DOHH2 (cell line): ENCODE results near the gene ITPKB.

ENCODE experiments used
- EZH2phosphoT487 ChIP-seq: fragments of 200-600 bp; sonication (generic); IDR thresholded peaks from 2 replicates; pipeline ENCODE4 v1.6.1; 2017; ENCODE audit warnings: borderline replicate concordance, mild to moderate bottlenecking, antibody characterized with exemption, low read length, moderate library complexity, mixed read lengths
- TF ChIP-seq, protein P1 (sequence below): fragments of 200-600 bp; sonication (generic); IDR thresholded peaks from one replicate; pipeline ENCODE4 v1.5.1; 2014; ENCODE audit warnings: antibody characterized with exemption, mild to moderate bottlenecking, low read depth, low read length; ENCODE audit not compliant: poor library complexity, severe bottlenecking

DNA sequence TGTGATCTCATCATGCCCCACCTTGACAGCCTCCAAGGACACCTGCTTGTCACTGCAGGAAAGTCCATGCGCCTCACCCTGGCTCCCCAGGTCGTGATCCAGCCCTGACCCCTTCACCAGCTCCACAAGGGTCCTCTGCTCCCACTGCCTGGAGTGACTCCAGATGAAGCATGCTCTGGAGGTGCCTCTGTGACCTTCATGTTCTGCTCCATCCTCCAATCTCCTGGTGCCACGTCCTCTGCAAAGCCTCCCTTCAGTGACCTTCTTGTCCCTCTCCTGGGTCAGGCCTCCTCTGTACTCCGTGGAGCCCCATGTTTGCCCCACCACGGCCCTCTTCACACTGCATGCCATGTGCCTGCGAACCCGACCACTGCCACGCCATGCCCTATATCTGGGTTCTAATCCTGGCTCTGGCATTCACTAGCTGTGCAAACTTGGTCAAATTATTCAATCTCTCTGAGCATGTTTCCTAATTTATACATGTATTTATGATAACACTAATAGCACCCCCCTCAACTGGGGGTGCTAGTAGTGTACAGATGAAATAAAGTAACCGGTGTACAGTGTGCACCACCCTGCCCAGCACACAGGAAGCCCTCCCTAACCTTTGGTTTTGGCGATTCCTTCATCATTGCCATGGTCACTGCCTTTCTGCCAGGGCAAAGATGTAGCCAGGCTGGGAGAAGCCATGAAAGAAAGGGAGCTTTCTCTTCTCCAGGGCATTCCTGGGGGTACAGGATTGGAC, 113.1 kb downstream of the ITPKB start:
- TF ChIP-seq, protein P1, sequence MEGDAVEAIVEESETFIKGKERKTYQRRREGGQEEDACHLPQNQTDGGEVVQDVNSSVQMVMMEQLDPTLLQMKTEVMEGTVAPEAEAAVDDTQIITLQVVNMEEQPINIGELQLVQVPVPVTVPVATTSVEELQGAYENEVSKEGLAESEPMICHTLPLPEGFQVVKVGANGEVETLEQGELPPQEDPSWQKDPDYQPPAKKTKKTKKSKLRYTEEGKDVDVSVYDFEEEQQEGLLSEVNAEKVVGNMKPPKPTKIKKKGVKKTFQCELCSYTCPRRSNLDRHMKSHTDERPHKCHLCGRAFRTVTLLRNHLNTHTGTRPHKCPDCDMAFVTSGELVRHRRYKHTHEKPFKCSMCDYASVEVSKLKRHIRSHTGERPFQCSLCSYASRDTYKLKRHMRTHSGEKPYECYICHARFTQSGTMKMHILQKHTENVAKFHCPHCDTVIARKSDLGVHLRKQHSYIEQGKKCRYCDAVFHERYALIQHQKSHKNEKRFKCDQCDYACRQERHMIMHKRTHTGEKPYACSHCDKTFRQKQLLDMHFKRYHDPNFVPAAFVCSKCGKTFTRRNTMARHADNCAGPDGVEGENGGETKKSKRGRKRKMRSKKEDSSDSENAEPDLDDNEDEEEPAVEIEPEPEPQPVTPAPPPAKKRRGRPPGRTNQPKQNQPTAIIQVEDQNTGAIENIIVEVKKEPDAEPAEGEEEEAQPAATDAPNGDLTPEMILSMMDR, result no peak
- no peak for TF ChIP-seq EZH2phosphoT487
